BJ (cell line): ENCODE data around the gene SOX13. TPM values are rescaled to one million over a fixed set of nuclear protein-coding genes. Genes with fewer than 3 reads are reported as not detected.

ENCODE experiments used
- CTCF ChIA-PET: fragments of 350-600 bp; formaldehyde crosslinking; extraction: SDS; loops from one replicate; lab custom pipeline; 2021; ENCODE audit warnings: antibody characterized with exemption, inconsistent platforms; lab: Yijun Ruan, JAX
- POLR2A ChIA-PET: fragments of 300-600 bp; sonication (Branson Sonifier 250); formaldehyde crosslinking; extraction: SDS; loops from one replicate; lab custom pipeline; 2021; ENCODE audit warnings: antibody characterized with exemption; lab: Charles Lee
- DNase-seq: peaks from one replicate; pipeline ENCODE4 v3.0.0-alpha.2; 2011; ENCODE audit warnings: low read depth
- H3K27me3 ChIP-seq: 2 replicates; pipeline ENCODE4 v1.6.0; 2011; ENCODE audit warnings: low read length; ENCODE audit not compliant: control insufficient read depth, insufficient read depth
- H3K36me3 ChIP-seq: 2 replicates; pipeline ENCODE4 v1.5.1; 2011; ENCODE audit warnings: low read length; ENCODE audit not compliant: control insufficient read depth, insufficient read depth
- H3K4me3 ChIP-seq: 2 replicates; pipeline ENCODE4 v1.5.1; 2011; ENCODE audit warnings: low read depth, mild to moderate bottlenecking, control low read depth, low read length
- CTCF ChIP-seq: IDR thresholded peaks from 2 replicates; pipeline ENCODE4 v1.5.1; 2011; ENCODE audit warnings: low read depth, mild to moderate bottlenecking, control low read depth, inconsistent platforms, low read length, moderate library complexity; ENCODE audit not compliant: insufficient read depth
- polyA plus RNA-seq: library from polyadenylated mRNA; depleted of rRNA; stranded (reverse); fragments of >200 nt; gene quantifications from 2 replicates; pipeline ENCODE4 v1.2.3, GENCODE V29; 2011

SOX13 gene
- polyA plus RNA-seq, 1 experiment: 9.5 TPM

DNA sequence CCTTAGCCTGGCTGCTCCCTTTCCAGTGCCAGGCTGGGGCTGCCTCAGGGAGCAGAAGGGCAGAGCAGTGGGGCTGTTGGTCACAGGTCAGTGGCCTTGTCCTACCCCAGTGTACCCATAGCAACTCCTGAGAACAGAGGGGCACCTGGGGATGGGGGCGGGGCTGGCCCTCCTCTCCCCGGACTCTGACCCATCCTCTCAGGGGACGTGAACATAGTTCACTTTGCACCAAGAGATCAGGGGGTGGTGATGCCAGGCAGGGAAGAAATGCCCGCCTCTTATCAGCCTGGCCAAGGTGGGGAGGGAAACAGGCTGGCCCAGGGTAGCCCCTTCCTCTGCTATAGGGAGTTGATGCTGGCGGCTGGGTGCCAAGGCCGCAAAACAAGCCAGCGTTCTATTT is 74.0 kb downstream of the SOX13 start:
- H3K36me3 ChIP-seq: peaks cover 4% of the 10 kb centered on the region; the same call in 1 of the 2 replicates
- H3K27me3 ChIP-seq: no peaks in the 10 kb centered on the region
- ChIA-PET CTCF (interaction anchor here (5.5 kb wide), 1 partner anchor 17 kb away, joined by 30 read pairs; no protein-coding TSS in a partner anchor), POLR2A (no interaction called here)
- no peak overlapping the region for H3K4me3 ChIP-seq
- TF ChIP-seq CTCF: no peak
- no peak for DNase-seq

DNA sequence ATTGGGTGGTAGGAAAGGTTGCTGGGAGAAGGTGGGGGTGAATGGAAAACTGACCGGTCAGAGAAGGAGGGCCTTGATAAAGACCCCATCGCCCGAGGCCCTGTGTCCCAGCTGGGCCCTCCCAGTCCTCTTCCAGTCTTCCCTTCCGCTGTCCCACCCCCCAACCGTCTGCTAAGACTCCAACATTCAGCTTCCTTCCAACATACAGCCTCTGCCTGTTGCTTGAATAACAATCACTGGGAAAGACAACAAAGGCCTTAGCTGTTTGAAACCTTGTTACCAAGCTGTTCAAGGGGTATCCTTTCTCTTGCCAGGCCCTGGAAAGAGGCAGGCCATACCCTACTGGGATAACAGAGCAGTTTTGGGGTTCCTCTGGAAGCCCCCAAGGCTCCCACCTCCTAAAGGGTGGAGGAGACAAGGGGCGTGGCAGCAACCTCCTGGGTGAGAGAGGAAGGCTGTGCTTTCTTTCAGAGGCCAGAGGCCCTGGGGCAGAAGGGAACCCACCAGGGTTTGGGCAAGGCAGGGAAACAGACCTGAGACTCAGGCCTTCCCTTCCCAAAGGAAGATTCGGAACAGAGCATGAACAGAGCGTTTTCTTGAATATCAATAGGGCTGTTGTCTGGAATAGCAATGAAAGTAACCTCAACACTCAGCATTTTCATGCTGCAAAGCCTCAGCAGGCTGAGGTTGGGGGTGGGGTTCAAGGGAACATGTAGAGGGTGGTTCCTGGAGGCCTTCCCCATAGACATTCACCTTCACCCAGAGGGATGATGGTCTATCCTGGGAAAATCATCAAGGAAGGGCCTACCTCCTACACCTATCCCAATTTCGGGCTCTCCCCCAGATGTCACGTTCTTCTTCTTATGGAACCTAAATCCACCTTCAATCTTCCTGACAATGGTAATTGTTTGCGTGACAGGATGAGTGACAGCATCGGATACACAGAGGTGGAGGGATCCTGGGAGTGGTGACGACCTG is 74.8 kb downstream of the SOX13 start:
- Histone ChIP-seq H3K4me3 (no peak overlapping the region), H3K36me3 (peaks cover 4% of the 10 kb centered on the region; the same call in 1 of the 2 replicates), H3K27me3 (no peaks in the 10 kb centered on the region)
- no peak for DNase-seq
- ChIA-PET POLR2A (no interaction called here), CTCF (interaction anchor here (0.8 to 5.5 kb wide), 2 partner anchors 11 to 17 kb away, joined by 3 to 30 read pairs; no protein-coding TSS in a partner anchor)
- TF ChIP-seq CTCF: no peak

DNA sequence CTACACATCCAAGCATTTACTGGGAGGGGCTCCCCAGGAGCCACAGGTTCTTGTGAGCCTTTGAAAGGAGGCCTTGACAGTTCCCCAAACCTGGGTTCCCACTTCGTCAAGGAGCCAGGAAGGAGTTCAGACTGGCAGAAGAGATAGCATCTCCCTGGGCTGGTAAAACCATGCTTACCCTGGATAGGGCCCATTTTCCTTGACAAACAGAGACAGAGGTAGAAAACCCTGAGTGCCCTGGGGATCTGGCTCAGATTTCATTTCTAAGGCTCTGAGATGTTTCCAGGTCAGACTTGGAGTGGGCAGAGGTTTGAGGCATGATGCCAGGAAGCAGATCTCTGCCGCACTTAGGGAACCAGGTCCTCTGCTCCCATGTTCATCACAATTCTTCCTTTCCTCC is 76.2 kb downstream of the SOX13 start:
- Histone ChIP-seq H3K4me3 (no peak overlapping the region), H3K27me3 (no peaks in the 10 kb centered on the region), H3K36me3 (peaks cover 4% of the 10 kb centered on the region; the same call in 1 of the 2 replicates)
- POLR2A ChIA-PET: no interaction called here
- TF ChIP-seq CTCF: no peak
- CTCF ChIA-PET: interaction anchor here (0.8 to 5.5 kb wide), 4 partner anchors 12 to 57 kb away, joined by 3 to 30 read pairs (median 6); no protein-coding TSS in a partner anchor
- no peak for DNase-seq

- POLR2A ChIA-PET: no interaction called here
- H3K4me3 ChIP-seq: no peak overlapping the region
- H3K36me3 ChIP-seq: peaks cover 4% of the 10 kb centered on the region; the same call in 1 of the 2 replicates
- no peaks in the 10 kb centered on the region; the same call in 1 of the 2 replicates for H3K27me3 ChIP-seq
- no peak for DNase-seq
- no peak for TF ChIP-seq CTCF
- CTCF ChIA-PET: interaction anchor here (0.8 to 5.5 kb wide), 9 partner anchors 11 to 289 kb away, joined by 3 to 30 read pairs (median 6); no protein-coding TSS in a partner anchor
Measured at GRCh38 chr1:204149635-204150565, 77.0 kb downstream of the SOX13 start.
